Measurements from ENCODE around the gene KRTAP12-3. TPM values are rescaled to one million over a fixed set of nuclear protein-coding genes. Genes with fewer than 3 reads are reported as not detected.
"Not testable (repeated sequence)": the region's sequence is repeated elsewhere in the genome, so short reads cannot be mapped to it uniquely, and the experiment has no call there.

The KRTAP12-3 gene
- total and polyA plus RNA-seq, 2 donors (not counting 1 experiment from before 2014, with no cell fraction given) = not detected

DNA sequence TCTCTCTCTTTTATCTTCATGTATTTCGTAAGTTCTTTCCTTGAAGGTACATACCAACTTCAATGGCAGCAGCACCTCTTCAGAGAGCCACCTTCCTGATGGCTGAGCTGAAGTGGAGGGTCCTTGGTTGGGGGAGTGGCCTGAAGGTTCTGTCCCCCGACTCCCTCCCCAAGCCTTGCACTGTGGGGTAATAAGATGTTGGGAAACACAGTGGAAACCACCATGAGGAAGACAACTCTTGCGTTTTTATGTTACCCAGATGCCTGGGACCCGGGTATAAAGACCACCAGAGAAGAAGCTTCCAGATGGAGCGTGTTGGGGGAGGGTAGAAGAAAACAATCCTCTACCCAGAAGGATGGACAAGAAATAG is 794 bp downstream of the KRTAP12-3 start:
- Histone ChIP-seq H3K4me2 (replicated peaks; ENCODE audit: low read depth, low read length, poor library complexity, severe bottlenecking) (no peak overlapping the region), H3K9ac (ENCODE audit: low read length) (no peak overlapping the region), H3K36me3 (replicated peaks in 1 of 2; ENCODE audit: control extremely low read depth in 1 of 2, control insufficient read depth in 1 of 2, extremely low read depth in 1 of 2, insufficient read depth in 2 of 2, low read length in 1 of 2) (no peaks in the 10 kb centered on the region), H3K9me3 (ENCODE audit: control extremely low read depth in 1 of 3, control insufficient read depth in 2 of 3, insufficient read depth in 1 of 3, low read length in 2 of 3) (peaks cover 3 to 32% (median 11%) of the 10 kb centered on the region in 3 donors), H3K27me3 (replicated peaks in 1 of 4; ENCODE audit: control extremely low read depth in 1 of 4, control insufficient read depth in 3 of 4, insufficient read depth in 4 of 4, low read length in 3 of 4) (peaks cover 0 to 16% (median 0%) of the 10 kb centered on the region in 4 experiments), H4K20me1 (ENCODE audit: control insufficient read depth, insufficient read depth, low read length, poor library complexity, severe bottlenecking) (no peaks in the 10 kb centered on the region), H3K27ac (ENCODE audit: low read length in 2 of 2) (no peak overlapping the region), H2AFZ (ENCODE audit: insufficient read depth, low read depth, low read length, poor library complexity, severe bottlenecking) (no peak overlapping the region), H3K79me2 (ENCODE audit: control insufficient read depth, insufficient read depth, low read length) (no peaks in the 10 kb centered on the region), H3K4me3 (ENCODE audit: control extremely low read depth in 1 of 5, extremely low read depth in 1 of 5, insufficient read depth in 1 of 5, low read depth in 2 of 5, low read length in 4 of 5) (no peak overlapping the region), H3K4me1 (ENCODE audit: control insufficient read depth in 2 of 2, insufficient read depth in 2 of 2, low read length in 2 of 2) (peaks cover 0 to 3% of the 10 kb centered on the region in 2 donors)
- 100% methylated on average over 2 of the region's 5 CpGs for WGBS (ENCODE audit: insufficient coverage)
- peaks cover 42% of the 10 kb centered on the region for H3K27me3 Mint-ChIP-seq
- no peak for TF ChIP-seq EZH2 (IDR thresholded peaks at IDR 0.05; ENCODE audit: borderline replicate concordance, insufficient read depth, low read depth, low read length, poor library complexity, severe bottlenecking)
- TF ChIP-seq, protein P1, sequence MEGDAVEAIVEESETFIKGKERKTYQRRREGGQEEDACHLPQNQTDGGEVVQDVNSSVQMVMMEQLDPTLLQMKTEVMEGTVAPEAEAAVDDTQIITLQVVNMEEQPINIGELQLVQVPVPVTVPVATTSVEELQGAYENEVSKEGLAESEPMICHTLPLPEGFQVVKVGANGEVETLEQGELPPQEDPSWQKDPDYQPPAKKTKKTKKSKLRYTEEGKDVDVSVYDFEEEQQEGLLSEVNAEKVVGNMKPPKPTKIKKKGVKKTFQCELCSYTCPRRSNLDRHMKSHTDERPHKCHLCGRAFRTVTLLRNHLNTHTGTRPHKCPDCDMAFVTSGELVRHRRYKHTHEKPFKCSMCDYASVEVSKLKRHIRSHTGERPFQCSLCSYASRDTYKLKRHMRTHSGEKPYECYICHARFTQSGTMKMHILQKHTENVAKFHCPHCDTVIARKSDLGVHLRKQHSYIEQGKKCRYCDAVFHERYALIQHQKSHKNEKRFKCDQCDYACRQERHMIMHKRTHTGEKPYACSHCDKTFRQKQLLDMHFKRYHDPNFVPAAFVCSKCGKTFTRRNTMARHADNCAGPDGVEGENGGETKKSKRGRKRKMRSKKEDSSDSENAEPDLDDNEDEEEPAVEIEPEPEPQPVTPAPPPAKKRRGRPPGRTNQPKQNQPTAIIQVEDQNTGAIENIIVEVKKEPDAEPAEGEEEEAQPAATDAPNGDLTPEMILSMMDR (IDR thresholded peaks at IDR 0.05) = no peak
- CTCF ChIA-PET = no interaction called here
- intact Hi-C loops (cut with micrococcal nuclease) = no loop called here
- DNase-seq (no peak), ATAC-seq (ENCODE audit: low read depth) (no peak)
- H3K9me3 Mint-ChIP-seq (ENCODE audit: insufficient read depth) = peaks cover 14% of the 10 kb centered on the region
- H3K27ac Mint-ChIP-seq = no peak overlapping the region
- H3K4me1 Mint-ChIP-seq = peaks cover 2% of the 10 kb centered on the region
- H3K4me3 Mint-ChIP-seq = no peak overlapping the region
- POLR2A ChIA-PET = no interaction called here

DNA sequence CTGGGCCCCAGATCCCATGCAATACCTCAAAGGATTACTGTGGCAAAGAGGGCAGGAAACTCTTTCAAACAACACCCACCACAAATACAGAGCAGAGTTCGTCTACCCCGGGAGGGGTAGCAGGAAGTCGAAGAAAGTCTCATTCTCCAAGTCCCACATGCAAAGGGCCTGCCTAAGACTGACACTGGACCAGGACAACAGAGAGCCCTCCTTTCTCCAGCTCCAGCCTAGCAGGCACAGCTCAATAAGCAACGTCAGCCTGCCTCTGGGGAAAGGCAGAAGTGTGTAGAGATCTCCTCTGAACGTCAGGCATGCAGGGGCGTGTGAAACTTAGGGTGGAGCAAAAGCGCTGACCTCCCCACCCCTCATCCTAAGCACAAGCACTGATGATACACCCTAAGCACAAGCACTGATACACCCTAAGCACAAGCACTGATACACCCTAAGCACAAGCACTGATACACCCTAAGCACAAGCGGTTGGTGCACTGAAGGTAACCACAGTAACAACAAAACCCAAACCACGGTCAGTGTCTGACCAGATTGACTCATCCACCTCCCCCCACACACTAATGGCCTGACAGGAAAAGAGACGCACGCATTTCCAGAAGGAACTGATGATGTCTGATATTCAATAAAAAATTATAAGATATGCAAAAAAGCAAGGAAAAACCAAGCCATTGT is 1.3 kb downstream of the KRTAP12-3 start:
- Histone ChIP-seq H3K4me2 (replicated peaks; ENCODE audit: low read depth, low read length, poor library complexity, severe bottlenecking) (no peak overlapping the region), H3K36me3 (replicated peaks in 1 of 2; ENCODE audit: control extremely low read depth in 1 of 2, control insufficient read depth in 1 of 2, extremely low read depth in 1 of 2, insufficient read depth in 2 of 2, low read length in 1 of 2) (no peaks in the 10 kb centered on the region), H3K79me2 (ENCODE audit: control insufficient read depth, insufficient read depth, low read length) (no peaks in the 10 kb centered on the region), H4K20me1 (ENCODE audit: control insufficient read depth, insufficient read depth, low read length, poor library complexity, severe bottlenecking) (no peaks in the 10 kb centered on the region), H3K9me3 (ENCODE audit: control extremely low read depth in 1 of 3, control insufficient read depth in 2 of 3, insufficient read depth in 1 of 3, low read length in 2 of 3) (peaks cover 3 to 29% (median 11%) of the 10 kb centered on the region in 3 donors), H3K4me1 (ENCODE audit: control insufficient read depth in 2 of 2, insufficient read depth in 2 of 2, low read length in 2 of 2) (peaks cover 0 to 3% of the 10 kb centered on the region in 2 donors), H2AFZ (ENCODE audit: insufficient read depth, low read depth, low read length, poor library complexity, severe bottlenecking) (no peak overlapping the region), H3K27ac (ENCODE audit: low read length in 2 of 2) (no peak overlapping the region), H3K9ac (ENCODE audit: low read length) (no peak overlapping the region), H3K27me3 (replicated peaks in 1 of 4; ENCODE audit: control extremely low read depth in 1 of 4, control insufficient read depth in 3 of 4, insufficient read depth in 4 of 4, low read length in 3 of 4) (peaks cover 0 to 16% (median 0%) of the 10 kb centered on the region in 4 experiments), H3K4me3 (ENCODE audit: control extremely low read depth in 1 of 5, extremely low read depth in 1 of 5, insufficient read depth in 1 of 5, low read depth in 2 of 5, low read length in 4 of 5) (no peak overlapping the region)
- DNase-seq (no peak), ATAC-seq (ENCODE audit: low read depth) (no peak)
- ChIA-PET CTCF (no interaction called here), POLR2A (no interaction called here)
- intact Hi-C loops (cut with micrococcal nuclease) = no loop called here
- peaks cover 14% of the 10 kb centered on the region for H3K9me3 Mint-ChIP-seq (ENCODE audit: insufficient read depth)
- H3K4me3 Mint-ChIP-seq = no peak overlapping the region
- TF ChIP-seq, protein P1 (IDR thresholded peaks at IDR 0.05) = no peak
- no peak for TF ChIP-seq EZH2 (IDR thresholded peaks at IDR 0.05; ENCODE audit: borderline replicate concordance, insufficient read depth, low read depth, low read length, poor library complexity, severe bottlenecking)
- no peak overlapping the region for H3K27ac Mint-ChIP-seq
- H3K27me3 Mint-ChIP-seq = peaks cover 37% of the 10 kb centered on the region
- 36% methylated on average over 5 of the region's 11 CpGs for WGBS (ENCODE audit: insufficient coverage)
- H3K4me1 Mint-ChIP-seq = peaks cover 2% of the 10 kb centered on the region

DNA sequence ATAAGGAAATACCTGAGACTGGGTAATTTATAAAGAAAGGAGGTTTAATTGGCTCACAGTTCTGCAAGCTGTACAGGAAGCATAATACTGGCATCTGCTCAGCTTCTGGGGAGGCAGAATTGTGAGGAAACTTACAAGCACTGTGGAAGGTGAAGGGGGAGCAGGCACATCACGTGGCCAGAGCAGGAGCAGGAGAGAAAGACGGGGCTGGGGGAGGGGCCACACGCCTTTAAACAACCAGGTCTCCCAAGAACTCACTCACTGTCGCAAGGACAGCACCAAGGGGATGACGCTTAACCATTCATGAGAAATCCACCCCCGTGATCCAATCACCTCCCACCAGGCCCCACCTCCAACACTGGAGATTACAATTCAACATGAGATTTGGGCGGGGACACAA is 3.8 kb downstream of the KRTAP12-3 start:
- Histone ChIP-seq H3K9me3 (ENCODE audit: control extremely low read depth in 1 of 3, control insufficient read depth in 2 of 3, insufficient read depth in 1 of 3, low read length in 2 of 3) (peaks cover 0 to 13% (median 6%) of the 10 kb centered on the region in 3 donors), H3K27me3 (replicated peaks in 1 of 4; ENCODE audit: control extremely low read depth in 1 of 4, control insufficient read depth in 3 of 4, insufficient read depth in 4 of 4, low read length in 3 of 4) (peaks cover 0 to 16% (median 0%) of the 10 kb centered on the region in 4 experiments)
- POLR2A ChIA-PET; H3K27ac Mint-ChIP-seq; H3K79me2 ChIP-seq (ENCODE audit: control insufficient read depth, insufficient read depth, low read length); H3K9me3 Mint-ChIP-seq (ENCODE audit: insufficient read depth); H3K4me3 Mint-ChIP-seq; intact Hi-C loops (cut with micrococcal nuclease); H3K27ac ChIP-seq (ENCODE audit: low read length in 2 of 2); H3K4me2 ChIP-seq (replicated peaks; ENCODE audit: low read depth, low read length, poor library complexity, severe bottlenecking); CTCF ChIA-PET; H3K4me3 ChIP-seq (ENCODE audit: control extremely low read depth in 1 of 5, extremely low read depth in 1 of 5, insufficient read depth in 1 of 5, low read depth in 2 of 5, low read length in 4 of 5); H2AFZ ChIP-seq (ENCODE audit: insufficient read depth, low read depth, low read length, poor library complexity, severe bottlenecking); H3K36me3 ChIP-seq (replicated peaks in 1 of 2; ENCODE audit: control extremely low read depth in 1 of 2, control insufficient read depth in 1 of 2, extremely low read depth in 1 of 2, insufficient read depth in 2 of 2, low read length in 1 of 2); H3K9ac ChIP-seq (ENCODE audit: low read length); DNase-seq; H3K4me1 ChIP-seq (ENCODE audit: control insufficient read depth in 2 of 2, insufficient read depth in 2 of 2, low read length in 2 of 2); ATAC-seq (ENCODE audit: low read depth); H3K4me1 Mint-ChIP-seq; H4K20me1 ChIP-seq (ENCODE audit: control insufficient read depth, insufficient read depth, low read length, poor library complexity, severe bottlenecking): not testable (repeated sequence)
- H3K27me3 Mint-ChIP-seq = peaks cover 53% of the 10 kb centered on the region
- WGBS (ENCODE audit: insufficient coverage) = 83% methylated on average over 4 of the region's 7 CpGs
